Measurements from ENCODE around the gene BRSK2.
"Not testable (repeated sequence)": the region's sequence is repeated elsewhere in the genome, so short reads cannot be mapped to it uniquely, and the experiment has no call there.

Gene BRSK2

GRCh38 chr11:1412377-1413095, 22.8 kb downstream of the BRSK2 start:
- Mint-ChIP-seq H3K4me3 (no peak overlapping the region), H3K27ac (no peak overlapping the region), H3K27me3 (ENCODE audit: low read depth, poor library complexity) (peaks cover 4% of the 10 kb centered on the region), H3K4me1 (no peaks in the 10 kb centered on the region), H3K36me3 (ENCODE audit: low read depth) (no peaks in the 10 kb centered on the region), H3K9me3 (peaks cover 38% of the 10 kb centered on the region)
- DNase-seq, result no peak
- TF ChIP-seq, protein P1, sequence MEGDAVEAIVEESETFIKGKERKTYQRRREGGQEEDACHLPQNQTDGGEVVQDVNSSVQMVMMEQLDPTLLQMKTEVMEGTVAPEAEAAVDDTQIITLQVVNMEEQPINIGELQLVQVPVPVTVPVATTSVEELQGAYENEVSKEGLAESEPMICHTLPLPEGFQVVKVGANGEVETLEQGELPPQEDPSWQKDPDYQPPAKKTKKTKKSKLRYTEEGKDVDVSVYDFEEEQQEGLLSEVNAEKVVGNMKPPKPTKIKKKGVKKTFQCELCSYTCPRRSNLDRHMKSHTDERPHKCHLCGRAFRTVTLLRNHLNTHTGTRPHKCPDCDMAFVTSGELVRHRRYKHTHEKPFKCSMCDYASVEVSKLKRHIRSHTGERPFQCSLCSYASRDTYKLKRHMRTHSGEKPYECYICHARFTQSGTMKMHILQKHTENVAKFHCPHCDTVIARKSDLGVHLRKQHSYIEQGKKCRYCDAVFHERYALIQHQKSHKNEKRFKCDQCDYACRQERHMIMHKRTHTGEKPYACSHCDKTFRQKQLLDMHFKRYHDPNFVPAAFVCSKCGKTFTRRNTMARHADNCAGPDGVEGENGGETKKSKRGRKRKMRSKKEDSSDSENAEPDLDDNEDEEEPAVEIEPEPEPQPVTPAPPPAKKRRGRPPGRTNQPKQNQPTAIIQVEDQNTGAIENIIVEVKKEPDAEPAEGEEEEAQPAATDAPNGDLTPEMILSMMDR (IDR thresholded peaks at IDR 0.05), result no peak

- no peak overlapping the region for H3K4me3 Mint-ChIP-seq
- H3K27ac Mint-ChIP-seq, result no peak overlapping the region
- peaks cover 58% of the 10 kb centered on the region for H3K9me3 Mint-ChIP-seq
- TF ChIP-seq, protein P1 (IDR thresholded peaks at IDR 0.05), result no peak
- no peaks in the 10 kb centered on the region for H3K27me3 Mint-ChIP-seq (ENCODE audit: low read depth, poor library complexity)
- H3K36me3 Mint-ChIP-seq (ENCODE audit: low read depth), result peaks cover 4% of the 10 kb centered on the region
- H3K4me1 Mint-ChIP-seq, result no peaks in the 10 kb centered on the region
- DNase-seq, result no peak
These were observed 24.9 kb downstream of the BRSK2 start for GRCh38 chr11:1414650-1415049.

DNA sequence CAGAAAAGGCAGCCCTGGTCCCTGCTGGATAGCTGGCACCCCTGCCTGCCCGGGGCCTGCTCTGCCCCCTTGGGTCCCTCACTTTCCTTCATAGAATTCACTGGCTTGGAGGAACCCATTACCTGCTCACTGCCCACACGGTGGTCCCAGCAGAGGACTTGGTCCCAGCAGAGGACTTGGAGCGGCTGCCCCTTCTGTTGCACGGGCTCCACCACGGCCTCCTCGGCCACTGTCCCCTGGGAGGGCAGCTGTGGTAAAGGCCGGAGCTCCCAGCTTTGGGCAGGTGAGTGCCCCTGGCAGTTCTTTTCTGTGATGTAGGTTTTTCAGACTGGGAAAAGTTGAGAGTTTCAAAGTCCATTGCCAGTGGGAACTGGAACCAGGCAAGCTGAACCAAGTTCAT, 25.9 kb downstream of the BRSK2 start:
- TF ChIP-seq, protein P1 (IDR thresholded peaks at IDR 0.05), result no peak
- Mint-ChIP-seq H3K27ac (no peak overlapping the region), H3K27me3 (ENCODE audit: low read depth, poor library complexity) (no peaks in the 10 kb centered on the region), H3K36me3 (ENCODE audit: low read depth) (peaks cover 4% of the 10 kb centered on the region), H3K4me1 (no peaks in the 10 kb centered on the region), H3K4me3 (no peak overlapping the region), H3K9me3 (peaks cover 63% of the 10 kb centered on the region)
- DNase-seq, result no peak

DNA sequence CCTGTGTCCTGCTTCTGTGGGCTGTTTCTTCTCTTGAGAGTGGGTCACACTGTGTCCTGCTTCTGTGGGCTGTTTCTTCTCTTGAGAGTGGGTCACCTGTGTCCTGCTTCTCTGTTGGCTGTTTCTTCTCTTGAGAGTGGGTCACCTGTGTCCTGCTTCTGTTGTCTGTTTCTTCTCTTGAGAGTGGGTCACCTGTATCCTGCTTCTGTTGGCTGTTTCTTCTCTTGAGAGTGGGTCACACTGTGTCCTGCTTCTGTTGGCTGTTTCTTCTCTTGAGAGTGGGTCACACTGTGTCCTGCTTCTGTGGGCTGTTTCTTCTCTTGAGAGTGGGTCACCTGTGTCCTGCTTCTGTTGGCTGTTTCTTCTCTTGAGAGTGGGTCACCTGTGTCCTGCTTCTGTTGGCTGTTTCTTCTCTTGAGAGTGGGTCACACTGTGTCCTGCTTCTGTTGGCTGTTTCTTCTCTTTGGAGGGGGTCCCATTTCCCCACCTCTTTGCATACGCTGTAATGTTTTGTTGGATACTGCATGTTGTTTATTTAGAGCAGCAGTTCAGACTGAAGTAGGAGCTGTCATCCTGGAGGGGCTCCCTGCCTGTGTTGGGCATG, 28.6 kb downstream of the BRSK2 start:
- H3K27ac Mint-ChIP-seq; H3K27me3 Mint-ChIP-seq (ENCODE audit: low read depth, poor library complexity); H3K4me3 Mint-ChIP-seq; DNase-seq; H3K36me3 Mint-ChIP-seq (ENCODE audit: low read depth); H3K4me1 Mint-ChIP-seq: not testable (repeated sequence)
- H3K9me3 Mint-ChIP-seq, result peaks cover 63% of the 10 kb centered on the region

GRCh38 chr11:1419811-1420210, 30.1 kb downstream of the BRSK2 start:
- Mint-ChIP-seq H3K9me3 (peaks cover 52% of the 10 kb centered on the region), H3K4me3 (no peak overlapping the region), H3K4me1 (no peaks in the 10 kb centered on the region), H3K27ac (no peak overlapping the region), H3K36me3 (ENCODE audit: low read depth) (peaks cover 4% of the 10 kb centered on the region), H3K27me3 (ENCODE audit: low read depth, poor library complexity) (no peaks in the 10 kb centered on the region)
- TF ChIP-seq, protein P1 (IDR thresholded peaks at IDR 0.05), result no peak
- no peak for DNase-seq

DNA sequence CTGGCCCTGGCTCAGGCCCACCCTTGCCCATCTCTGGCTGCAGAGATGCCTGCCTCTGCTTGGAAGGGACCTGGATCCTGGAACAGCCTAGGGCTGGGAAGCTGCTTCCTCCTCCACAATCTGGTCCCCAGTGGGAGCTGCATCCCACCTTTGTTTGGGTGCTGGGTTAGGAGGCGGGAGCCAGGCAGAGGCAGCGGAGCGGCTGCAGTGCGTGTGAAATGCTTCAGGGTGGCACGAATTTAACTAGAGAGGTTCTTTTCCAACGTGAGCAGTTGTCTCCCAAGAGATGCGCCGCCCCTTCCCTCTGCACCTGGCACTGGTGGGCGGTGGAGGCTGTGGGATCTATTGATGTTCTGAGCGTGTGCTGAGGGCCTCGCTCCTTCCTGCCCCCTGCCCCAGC, 31.6 kb downstream of the BRSK2 start:
- Mint-ChIP-seq H3K4me3 (no peak overlapping the region), H3K27me3 (ENCODE audit: low read depth, poor library complexity) (no peaks in the 10 kb centered on the region), H3K27ac (no peak overlapping the region), H3K4me1 (no peaks in the 10 kb centered on the region), H3K36me3 (ENCODE audit: low read depth) (peaks cover 4% of the 10 kb centered on the region), H3K9me3 (peaks cover 37% of the 10 kb centered on the region)
- no peak for DNase-seq
- TF ChIP-seq, protein P1 (IDR thresholded peaks at IDR 0.05), result no peak

All from nephron progenitor cell (in vitro differentiated cells).